ENCODE measurements around the gene ATP5ME.

Gene ATP5ME

GRCh38 chr4:622996-623913, 50.8 kb downstream of the ATP5ME start:
- no peak for DNase-seq (ENCODE audit: low read depth, low spot score)
